AG08395 (cell line): ENCODE results near the gene TMED6.
"Not testable (repeated sequence)": the region's sequence is repeated elsewhere in the genome, so short reads cannot be mapped to it uniquely, and the experiment has no call there.

Source experiments
- DNase-seq: peaks from one replicate; pipeline ENCODE4 v3.0.0; 2012; ENCODE audit warnings: mixed read lengths, low spot score

TMED6 gene

DNA sequence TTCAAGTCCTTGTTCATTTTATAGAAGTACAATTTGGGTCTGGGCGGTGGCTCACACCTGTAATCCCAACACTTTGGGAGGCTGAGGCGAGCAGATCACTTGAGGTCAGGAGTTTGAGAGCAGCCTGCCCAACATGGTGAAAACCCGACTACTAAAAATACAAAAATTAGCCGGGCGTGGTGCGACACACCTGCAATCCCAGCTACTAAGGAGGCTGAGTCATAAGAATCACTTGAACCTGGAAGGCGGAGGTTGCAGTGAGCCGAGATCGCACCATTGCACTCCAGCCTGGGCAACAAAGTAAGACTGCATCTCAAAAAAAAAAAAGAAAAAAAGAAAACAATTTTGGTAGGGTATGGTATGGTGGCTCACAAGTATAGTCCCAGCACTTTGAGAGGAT is 8.5 kb upstream of the TMED6 start:
- not testable (repeated sequence) for DNase-seq

DNA sequence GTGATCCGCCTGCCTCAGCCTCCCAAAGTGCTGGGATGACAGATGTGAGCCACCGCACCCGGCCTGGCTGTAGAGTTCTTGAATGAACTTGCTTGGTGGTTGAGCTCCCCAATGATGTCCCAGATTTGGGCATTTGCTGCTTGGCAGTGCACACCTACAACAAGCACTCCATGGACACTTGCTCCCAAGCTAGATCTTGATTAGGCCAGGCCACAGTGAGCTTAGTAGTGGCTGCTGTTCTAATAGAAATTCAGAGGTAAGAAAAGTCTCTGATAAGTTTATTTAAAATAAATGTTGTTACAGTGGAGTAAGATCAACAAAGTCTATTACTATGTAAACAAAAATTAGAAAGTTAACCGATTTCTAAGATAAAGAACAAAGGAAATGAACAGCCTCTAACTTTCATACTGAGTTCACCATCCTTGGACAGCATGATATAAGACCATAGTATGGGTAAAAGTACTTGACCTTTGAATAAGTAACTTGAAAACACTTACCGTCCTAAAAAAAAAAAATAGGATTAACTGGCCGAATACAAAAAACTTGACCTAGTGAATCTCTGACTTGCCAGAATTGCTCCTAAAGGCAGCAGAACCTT is 951 bp downstream of the TMED6 start:
- DNase-seq, result no peak

DNA sequence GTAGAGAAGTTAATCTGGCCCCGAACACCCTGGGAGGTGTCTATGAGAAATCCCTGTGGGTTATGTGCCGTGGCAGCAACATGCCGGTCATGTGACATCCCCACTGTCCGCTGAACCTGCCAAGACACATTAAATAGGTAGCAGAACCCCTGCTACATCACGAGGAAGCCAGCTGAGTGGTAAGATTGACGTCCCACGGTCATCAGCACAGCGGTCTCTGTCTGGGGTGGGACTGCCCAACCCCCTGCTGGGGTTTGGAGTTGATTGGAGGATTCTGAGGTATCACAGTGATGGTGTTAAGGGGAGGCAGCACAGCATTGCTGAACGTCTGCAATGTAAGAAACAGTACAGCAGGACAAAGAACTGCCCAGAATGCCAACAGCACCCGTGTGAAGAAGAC is 2.0 kb downstream of the TMED6 start:
- no peak for DNase-seq

DNA sequence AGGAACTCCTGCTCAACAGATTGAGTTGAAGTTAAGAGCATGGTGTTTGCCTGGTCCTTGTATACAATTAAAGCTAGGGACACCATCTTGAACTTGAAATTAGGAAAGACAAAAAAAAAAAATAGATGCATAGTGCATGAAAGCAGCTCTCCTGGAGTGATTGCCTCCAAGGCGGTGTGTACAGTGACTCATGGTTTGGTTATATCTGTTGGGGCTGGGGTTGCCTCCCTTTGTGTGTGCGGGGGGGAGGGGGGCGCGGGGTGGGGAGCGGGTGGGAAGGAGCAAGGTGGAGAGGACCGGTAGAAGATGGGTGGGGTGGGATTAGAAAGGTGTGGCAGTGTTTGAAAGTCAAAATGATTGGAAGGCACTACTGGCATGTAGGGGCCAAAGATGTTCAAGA is 3.4 kb downstream of the TMED6 start:
- DNase-seq, result no peak

DNA sequence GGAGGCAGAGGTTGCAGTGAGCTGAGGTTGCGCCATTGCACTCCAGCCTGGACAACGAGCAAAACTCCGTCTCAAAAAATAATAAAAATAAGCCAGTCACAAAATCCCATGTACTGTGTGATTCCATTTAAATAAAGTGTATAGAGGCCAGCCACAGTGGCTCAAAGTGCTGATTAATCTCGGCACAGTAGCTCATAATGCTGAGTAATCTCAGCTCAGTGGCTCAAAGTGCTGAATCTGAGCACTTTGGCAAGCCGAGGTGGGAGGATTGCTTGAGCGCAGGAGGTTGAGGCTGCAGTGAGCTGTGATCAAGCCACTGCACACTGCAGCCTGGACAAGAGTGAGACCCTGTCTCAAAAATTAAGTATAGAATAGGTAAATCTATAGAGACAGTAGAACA is 4.9 kb downstream of the TMED6 start:
- no peak for DNase-seq

DNA sequence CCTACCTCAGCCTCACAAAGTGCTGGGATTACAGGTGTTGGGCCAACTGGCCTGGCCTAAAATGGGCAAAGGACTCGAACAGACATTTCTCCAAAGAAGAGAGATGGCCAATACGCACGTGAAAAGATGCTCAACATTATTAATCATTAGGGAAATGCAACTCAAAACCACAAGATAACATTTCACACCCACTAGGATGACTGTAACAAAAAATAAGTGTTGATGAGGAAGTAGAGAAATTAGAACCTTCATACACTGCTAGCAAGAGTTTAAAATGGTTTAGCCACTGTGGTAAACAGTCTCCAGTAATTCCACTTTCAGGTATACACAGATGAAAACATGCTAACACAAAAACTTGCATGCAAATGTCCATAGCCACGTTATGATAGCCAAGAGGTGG is 5.7 kb downstream of the TMED6 start:
- DNase-seq, result no peak

DNA sequence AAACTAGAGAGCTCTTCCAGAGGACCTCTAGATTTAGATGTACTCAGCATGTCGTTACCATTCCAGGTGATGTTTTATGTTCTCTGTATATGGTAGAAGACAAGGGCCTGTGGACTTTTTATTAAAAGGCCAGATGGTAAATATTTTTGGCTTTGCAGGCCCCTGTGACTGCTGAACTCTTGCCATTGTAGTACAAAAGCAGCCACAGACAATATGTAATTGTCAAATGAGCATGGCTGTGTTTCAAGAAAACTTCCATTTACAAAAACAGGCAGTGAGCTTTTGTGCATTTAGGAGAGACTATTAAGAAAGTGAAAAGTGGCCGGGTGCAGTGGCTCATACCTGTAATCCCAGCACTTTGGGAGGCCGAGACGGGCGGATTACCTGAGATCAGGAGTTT is 7.4 kb downstream of the TMED6 start:
- no peak for DNase-seq

DNA sequence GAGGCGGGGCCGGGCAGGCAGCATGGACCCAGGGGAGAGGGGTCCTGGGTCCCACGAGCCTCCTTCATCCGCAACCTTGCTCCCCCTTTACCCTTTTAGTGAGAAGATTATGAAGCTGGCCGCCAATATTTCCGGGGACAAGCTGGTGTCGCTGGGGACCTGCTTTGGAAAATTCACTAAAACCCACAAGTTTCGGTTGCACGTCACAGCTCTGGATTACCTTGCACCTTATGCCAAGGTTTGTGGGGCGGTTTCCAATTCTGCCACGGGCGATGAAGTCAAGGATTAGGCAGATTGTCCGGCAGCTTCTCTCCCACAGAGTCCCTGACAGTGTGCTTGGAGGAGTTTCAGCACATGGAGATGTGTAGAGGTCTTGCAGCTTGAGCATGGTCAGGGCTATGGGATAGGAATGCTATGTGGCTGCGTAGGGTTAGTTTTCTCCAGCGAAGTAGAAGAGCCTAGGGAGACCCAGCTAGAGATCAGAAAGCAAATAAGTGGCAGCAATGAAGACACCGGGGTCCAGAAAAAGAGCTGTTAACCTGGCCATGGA is 11.4 kb downstream of the TMED6 start:
- no peak for DNase-seq

DNA sequence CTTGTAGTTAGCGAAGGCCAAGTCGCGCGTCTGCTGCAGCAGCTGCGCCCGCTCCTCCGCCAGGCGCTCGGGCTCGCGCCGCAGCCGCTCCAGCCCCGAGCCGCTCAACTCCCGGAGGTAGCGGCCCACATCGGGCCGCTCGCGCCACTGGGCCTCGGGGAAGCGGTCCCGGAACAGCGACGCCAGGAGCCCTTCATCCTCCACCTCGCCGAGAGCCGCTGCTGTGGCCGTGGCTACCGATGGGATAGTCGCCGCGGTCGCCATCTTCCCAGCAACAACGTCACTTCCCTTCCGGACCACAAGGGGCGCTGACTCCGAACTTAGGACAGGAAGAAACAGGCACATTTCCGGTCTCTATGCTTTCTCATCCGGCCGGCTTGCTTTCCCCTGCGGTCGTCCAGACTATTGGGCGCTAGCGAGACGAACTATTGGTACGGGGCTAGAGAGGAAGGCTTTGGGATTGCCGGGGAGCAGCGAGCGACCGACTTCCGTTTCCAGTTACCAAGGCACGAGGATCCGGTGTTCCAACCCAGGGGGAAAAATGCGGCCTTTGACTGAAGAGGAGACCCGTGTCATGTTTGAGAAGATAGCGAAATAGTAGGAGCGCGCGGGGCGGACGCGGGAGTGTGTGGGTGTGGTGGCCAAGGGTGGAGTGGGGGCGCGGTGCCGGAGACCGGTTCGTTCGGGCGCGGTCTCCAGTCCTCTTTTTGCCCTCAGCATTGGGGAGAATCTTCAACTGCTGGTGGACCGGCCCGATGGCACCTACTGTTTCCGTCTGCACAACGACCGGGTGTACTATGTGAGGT is 12.1 kb downstream of the TMED6 start, which contains the start of the genes COG8 and NIP7:
Gene COG8, minus strand, starts transcription at position 276 of the 806 bp plus-strand sequence. Its CDS starts 12 bp downstream, at position 264.
Gene NIP7, plus strand, starts transcription at position 484 of the 806 bp plus-strand sequence. Its CDS starts 58 bp downstream, at position 542.
- peak; percentile 97 for DNase-seq

DNA sequence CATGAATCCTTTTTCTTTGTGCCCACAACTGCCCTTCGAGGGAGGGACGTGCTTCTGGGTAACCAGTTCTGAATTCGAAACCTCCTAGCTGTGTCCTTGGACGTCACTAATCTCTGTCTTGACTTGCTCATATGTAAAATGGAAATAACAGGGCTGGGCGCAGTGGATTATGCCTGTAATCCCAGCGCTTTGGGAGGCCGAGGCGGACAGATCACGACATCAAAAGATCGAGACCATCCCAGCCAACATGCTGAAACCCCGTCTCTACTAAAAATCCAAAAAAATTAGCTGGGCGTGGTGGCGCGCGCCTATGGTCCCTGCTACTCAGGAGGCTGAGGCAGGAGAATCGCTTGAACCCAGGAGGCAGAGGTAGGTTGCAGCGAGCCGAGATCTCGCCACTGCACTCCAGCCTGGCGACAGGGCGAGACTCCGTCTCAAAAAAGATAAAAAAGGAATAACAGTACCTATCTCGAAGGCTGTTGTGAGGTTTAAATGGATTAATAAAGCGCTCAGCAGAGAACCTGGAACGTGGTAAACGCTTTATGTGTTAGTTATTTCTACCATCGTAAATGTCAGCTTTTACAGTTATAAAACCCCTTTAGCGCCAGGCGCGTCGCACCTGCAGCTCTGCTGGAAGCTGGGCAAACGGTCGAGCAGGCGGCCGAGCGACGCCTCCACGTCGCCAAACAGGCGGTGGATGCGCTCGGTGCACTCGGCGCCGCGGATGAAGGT is 12.9 kb downstream of the TMED6 start:
- no peak for DNase-seq

DNA sequence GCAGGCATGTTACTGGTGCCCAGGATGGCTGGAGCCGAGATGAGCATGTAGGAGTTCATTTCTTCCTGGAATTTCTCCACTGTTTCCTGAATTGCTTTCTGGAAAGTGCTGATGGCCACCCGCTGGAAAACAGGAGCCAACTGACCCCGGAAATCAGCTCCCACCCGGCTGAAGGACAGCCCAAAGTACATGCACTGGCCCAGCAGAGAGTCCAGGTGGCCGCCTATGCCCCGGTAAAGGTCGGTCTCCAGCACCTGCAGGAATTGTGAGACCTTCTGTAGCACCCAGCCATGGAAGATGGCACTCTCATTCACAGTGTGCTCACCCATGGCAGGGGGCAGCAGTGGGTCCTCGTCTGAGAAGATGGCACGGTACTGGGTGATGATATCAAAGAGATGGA is 16.9 kb downstream of the TMED6 start:
- no peak for DNase-seq

DNA sequence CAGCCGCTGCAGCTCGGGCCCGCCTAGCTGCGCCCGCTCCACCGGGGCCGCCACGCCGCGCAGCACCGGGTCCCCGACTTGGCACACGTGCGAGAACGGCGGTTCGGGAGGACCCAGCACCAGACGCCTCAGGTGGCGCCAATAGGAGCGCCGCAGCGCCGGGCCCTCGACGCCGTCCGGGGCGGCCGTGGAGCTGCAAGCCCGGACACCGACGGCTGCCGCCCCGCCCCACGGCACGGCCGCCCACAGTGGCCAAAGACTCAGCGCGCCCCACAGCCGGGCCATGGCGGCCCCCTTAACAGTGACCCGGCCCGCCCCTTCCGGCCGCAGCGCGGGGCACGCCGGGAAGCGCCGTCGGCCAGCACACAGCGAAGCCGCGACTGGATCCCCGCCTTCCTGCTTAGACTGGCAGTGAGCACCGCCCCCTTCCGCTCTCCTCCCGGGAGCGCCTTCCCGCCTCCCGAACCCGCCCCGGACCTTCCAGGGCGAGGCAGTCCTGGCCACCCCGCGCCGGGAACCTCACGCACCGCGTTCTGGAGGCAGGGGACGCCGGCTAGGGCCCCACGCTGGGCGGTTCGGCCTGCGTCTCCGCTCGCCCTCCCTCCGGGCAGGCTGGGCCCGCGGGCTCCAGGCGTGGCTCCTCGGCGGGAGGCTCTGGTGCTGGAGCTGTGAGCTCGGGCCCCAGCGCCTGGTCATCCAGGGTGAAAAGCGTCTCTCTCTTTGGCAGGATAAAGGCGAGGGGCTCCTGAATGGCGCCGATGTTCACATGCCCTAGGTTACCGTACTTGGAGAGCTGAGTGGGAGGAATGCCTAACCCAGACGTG is 21.1 kb downstream of the TMED6 start, which contains the start of gene PDF:
Gene PDF, minus strand, starts transcription at position 303 of the 824 bp plus-strand sequence. Its CDS starts 18 bp downstream, at position 285.
- peak; percentile 96 for DNase-seq

DNA sequence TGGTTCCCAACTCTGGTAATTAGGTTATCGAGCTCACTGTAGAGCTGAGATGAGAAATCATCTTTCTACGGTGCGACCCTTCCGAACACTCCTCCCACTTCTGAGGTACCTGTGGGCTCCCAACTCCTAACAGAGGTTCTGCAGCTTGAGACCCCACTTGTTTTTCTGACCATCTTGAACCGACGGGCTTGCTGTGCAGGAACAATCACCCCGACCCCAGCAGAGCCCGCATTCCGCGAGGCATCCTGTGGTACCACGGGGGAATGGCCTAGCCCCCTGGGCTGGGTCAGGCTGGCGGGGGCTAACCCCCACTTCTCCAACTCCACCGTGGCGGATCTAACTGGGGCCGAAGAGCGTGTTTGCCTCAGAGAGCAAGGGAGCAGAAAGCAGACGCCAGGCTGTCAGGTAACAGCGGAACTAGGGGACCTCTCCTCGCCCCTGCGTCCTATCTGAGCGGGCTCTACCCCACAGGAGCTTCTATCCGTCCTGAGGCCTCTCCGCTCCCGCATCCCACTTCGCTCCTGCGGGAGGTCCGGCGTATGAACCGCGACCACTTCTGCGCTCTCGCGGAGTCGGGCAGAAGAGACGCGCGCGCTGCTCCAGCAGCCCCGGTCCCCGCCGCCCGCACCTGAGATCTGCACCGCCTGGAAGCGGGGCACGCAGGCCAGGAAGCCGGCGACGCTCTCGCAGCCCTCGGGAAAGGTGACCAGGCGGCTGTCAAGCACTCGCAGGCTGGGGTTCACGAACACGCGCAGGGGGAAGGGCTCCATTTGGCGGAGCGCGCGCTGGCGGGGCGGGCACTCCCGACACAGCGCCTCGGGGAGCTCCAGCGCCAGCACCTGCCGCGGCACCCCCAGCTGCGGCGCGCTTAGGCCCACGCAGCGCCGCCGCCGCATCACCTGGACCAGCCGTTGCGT is 22.0 kb downstream of the TMED6 start:
- DNase-seq, result peak; percentile 30

DNA sequence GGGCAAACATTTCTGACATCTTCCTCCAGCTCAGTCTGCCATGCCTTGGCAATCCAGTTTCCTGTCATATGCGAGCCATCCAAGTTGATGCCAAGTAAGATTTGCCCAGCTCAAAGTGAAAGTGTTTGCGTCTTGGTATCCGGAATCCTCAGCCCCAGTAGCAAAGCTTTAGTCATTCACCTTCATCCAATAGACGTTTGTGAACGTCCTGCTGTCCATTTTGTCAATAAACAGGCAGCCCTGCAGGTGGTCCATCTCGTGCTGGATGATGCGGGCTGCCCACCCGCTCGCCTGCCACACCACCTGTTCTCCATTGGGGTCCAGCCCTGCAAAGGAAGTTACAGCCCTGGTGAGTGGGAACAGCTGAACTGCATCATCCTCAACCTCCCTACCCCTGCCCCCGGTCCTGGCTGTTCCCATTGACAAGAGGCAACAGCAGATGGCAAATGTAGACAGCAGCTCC is 22.7 kb downstream of the TMED6 start:
- peak; percentile 36 for DNase-seq

DNA sequence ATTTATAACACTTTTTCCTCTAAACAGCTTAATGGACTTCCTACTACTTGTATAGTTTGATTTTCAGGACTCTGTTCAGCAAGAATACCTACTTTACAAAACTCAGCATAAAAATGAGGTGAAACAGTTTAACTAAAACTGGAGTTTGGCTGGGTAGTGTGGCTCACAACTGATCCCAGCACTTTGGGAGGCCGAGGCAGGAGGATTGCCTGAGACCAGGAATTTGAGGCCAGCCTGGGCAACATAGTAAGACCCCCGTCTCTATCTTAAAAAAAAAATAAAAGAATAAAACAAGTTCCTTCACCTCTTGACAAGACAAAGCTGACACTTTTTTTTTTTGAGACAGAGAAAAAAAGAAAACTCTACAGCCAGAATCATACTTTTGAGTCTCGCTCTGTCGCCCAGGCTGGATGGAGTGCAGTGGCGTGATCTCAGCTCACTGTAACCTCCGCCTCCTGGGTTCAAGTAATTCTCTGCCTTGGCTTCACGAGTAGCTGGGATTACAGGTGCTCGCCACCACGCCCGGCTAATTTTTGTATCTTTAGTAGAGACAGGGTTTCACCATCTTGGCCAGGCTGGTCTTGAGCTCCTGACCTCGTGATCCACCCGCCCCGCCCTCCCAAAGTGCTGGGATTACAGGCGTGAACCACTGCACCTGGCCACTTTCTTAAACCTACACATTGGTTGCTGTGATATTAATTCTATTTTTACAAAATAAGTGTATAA is 23.8 kb downstream of the TMED6 start:
- DNase-seq, result no peak

DNA sequence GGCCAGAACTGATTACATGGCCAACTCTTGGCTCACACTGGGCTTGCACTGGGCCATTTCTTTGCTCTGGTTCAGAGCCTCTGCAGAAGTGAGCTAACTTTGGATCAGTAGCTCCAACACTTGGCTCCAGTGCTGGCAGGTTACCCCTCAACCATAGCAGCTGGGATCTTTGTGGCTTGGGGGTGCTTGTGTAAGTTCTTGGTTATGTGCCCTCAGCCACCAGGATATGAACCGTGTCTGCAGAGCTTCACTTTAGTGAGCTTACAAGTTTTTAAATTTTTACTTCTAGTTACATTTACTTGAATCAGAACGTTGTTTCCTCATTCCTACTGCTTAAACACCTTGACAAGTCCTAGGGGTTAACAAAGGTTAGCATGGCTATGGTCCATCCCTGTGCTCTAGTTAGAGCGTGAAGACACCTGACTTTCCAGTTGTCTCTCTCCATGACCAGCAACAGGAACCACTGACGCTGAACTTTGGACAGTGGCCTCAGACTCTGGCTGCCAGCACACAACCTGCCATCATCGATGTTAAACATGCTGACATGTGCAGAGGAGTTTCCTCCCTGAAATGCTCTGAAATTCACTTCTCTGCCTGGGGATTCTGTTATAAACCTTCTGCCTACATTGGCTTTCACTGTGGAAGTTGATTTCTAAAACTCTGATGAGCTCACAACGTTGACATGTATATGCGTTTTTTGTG is 25.3 kb downstream of the TMED6 start:
- DNase-seq, result no peak

DNA sequence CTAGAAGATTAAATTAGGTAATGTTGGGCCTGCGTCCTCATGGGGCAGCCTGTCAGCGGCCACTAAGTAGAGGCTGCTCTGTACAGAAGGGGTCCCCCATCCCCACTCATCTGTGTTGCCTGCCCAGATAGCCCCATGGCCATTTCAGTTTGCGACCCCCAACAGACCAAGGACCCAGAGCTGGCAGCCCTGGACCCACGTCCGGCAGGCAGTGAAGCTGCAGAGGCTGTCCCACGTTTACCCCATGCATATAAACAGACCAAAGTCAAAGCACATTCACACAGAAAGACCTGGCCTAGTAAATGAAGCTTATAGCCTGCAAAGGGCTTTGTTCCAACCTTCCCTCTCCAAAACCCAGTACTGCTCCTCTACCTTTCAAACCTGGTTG is 25.8 kb downstream of the TMED6 start:
- DNase-seq, result no peak

DNA sequence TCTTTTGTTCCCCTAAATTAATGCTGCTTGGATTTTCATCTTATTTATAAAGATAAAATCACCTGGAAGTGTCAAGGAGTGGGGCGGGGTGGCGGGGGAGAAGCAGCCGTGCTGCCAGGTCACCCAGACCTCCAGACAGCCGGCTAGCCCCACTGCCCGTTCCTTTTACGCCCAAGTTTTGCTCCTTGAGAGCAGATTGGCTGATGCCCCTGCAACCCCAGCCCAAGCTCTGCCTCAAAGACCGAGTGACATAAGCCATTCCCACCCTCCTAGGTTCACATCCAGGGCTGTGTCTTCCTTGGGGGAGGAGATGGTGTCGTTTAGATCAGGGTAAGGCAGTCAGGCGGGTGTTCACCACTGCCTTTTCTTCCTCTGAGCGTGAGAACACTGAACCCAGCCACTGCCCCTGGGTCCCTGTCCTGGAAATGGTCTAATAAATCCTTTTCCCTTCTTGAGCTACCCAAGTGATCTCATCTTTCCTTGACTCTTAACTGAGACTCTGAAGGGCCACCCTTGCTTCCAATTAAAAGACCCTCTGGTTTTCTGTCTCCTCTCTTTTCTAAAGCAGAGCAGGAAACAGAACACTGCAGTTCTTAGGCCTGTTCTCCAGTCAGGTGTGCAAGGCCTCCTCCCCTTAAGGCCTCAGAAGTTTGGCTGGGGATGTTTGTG is 26.9 kb downstream of the TMED6 start:
- DNase-seq, result no peak
